GM12878 (cell line): ENCODE results near the gene GFPT1. TPM values are rescaled to one million over a fixed set of nuclear protein-coding genes. Genes with fewer than 3 reads are reported as not detected.
A peak's percentile ranks its signal among the peaks of the same experiment; 100 is the strongest.

Source experiments
- ATAC-seq: fragments of 200-7000 bp; cut with Tn5 transposase; 3 replicates; pipeline ENCODE4 v1.9.1; 2020; ENCODE audit warnings: mild to moderate bottlenecking, moderate library complexity
- BruUV-seq: library from RNA; stranded (reverse); fragments of 400-500 nt; replicated peaks from 2 replicates; lab custom pipeline; 2021; lab: Mats Ljungman, UMichigan
- CTCF ChIA-PET: fragments of 300-600 bp; sonication (Branson Sonifier 250); formaldehyde crosslinking; extraction: SDS; loops from one replicate; lab custom pipeline; 2021; ENCODE audit warnings: inconsistent platforms; lab: Yijun Ruan, JAX
- POLR2A ChIA-PET: fragments of 350-600 bp; formaldehyde crosslinking; extraction: SDS; loops from one replicate; lab custom pipeline; 2021; ENCODE audit warnings: inconsistent platforms; lab: Charles Lee
- RAD21 ChIA-PET: fragments of 300-600 bp; sonication (Branson Sonifier 250); formaldehyde crosslinking; loops from one replicate; lab custom pipeline; 2023; ENCODE audit warnings: antibody characterized with exemption; ENCODE audit not compliant: unreplicated experiment; lab: Charles Lee
- SMC1A ChIA-PET: fragments of 300-600 bp; sonication (Branson Sonifier 250); formaldehyde crosslinking; loops from one replicate; lab custom pipeline; 2023; ENCODE audit not compliant: unreplicated experiment, uncharacterized antibody; lab: Charles Lee
- DNase-seq: peaks from one replicate; pipeline ENCODE4 v3.0.0-alpha.2; 2011; ENCODE audit warnings: low read depth, low spot score
- FAIRE-seq: peaks from 3 replicates; lab custom pipeline; 2011; peaks lifted over from hg19 to GRCh38; lab: Jason Lieb, UNC
- H2AFZ ChIP-seq: 2 replicates; pipeline ENCODE4 v1.6.0; 2011; ENCODE audit warnings: low read depth, low read length, control low read depth; ENCODE audit not compliant: control insufficient read depth
- H3K27ac ChIP-seq: 2 replicates; pipeline ENCODE4 v1.5.1; 2011; ENCODE audit warnings: control low read depth; ENCODE audit not compliant: control insufficient read depth, insufficient read depth
- H3K27me3 ChIP-seq, 2 experiments: replicated peaks in 1 of 2; 2 replicates each; pipeline versions ENCODE4 v1.6.0 to v1.6.1; 2011; ENCODE audit warnings: low read length in 1 of 2; ENCODE audit not compliant: control insufficient read depth in 2 of 2, insufficient read depth in 2 of 2
- H3K36me3 ChIP-seq, 2 experiments: 2 replicates each; pipeline ENCODE4 v1.5.1; 2011; ENCODE audit warnings: low read length in 1 of 2; ENCODE audit not compliant: control insufficient read depth in 2 of 2, insufficient read depth in 2 of 2
- H3K4me1 ChIP-seq: 2 replicates; pipeline ENCODE4 v1.6.1; 2011; ENCODE audit warnings: mild to moderate bottlenecking, low read length, moderate library complexity, mixed read lengths; ENCODE audit not compliant: control insufficient read depth, insufficient read depth
- H3K4me2 ChIP-seq: 2 replicates; pipeline ENCODE4 v1.6.0; 2011; ENCODE audit warnings: control low read depth; ENCODE audit not compliant: control insufficient read depth, insufficient read depth
- H3K4me3 ChIP-seq: fragments of 200-600 bp; sonication (generic); 2 replicates; pipeline ENCODE4 v1.5.1; 2016
- H3K79me2 ChIP-seq: 2 replicates; pipeline ENCODE4 v1.6.0; 2011; ENCODE audit warnings: low read length; ENCODE audit not compliant: control insufficient read depth, insufficient read depth
- H3K9ac ChIP-seq: 2 replicates; pipeline ENCODE4 v1.8.0; 2011; ENCODE audit warnings: low read length, control low read depth, mixed read lengths; ENCODE audit not compliant: control insufficient read depth, insufficient read depth
- H3K9me3 ChIP-seq: replicated peaks from 3 replicates; pipeline ENCODE4 v1.5.1; 2011; ENCODE audit warnings: mild to moderate bottlenecking, low read length; ENCODE audit not compliant: control insufficient read depth, insufficient read depth
- H4K20me1 ChIP-seq: 2 replicates; pipeline ENCODE4 v1.6.0; 2011; ENCODE audit not compliant: control insufficient read depth, insufficient read depth
- GATAD2B ChIP-seq: fragments of 450-650 bp; conservative IDR thresholded peaks from 2 replicates; pipeline ENCODE4 v1.6.1; 2017; ENCODE audit warnings: low read depth, mild to moderate bottlenecking, moderate library complexity
- LARP7 ChIP-seq: fragments of 450-650 bp; IDR thresholded peaks from 2 replicates; pipeline ENCODE4 v1.6.1; 2017; ENCODE audit warnings: mild to moderate bottlenecking
- MEF2B ChIP-seq: fragments of 450-650 bp; IDR thresholded peaks from 2 replicates; pipeline ENCODE4 v1.6.1; 2018; ENCODE audit warnings: mild to moderate bottlenecking, moderate library complexity; ENCODE audit not compliant: partially characterized antibody, poor library complexity, severe bottlenecking
- NFYB ChIP-seq: IDR thresholded peaks from 2 replicates; pipeline ENCODE4 v1.6.1; 2011; ENCODE audit warnings: low read depth, mild to moderate bottlenecking, low read length, improper control_type of control experiment, moderate library complexity; ENCODE audit not compliant: insufficient read depth
- NR2C1 ChIP-seq: fragments of 450-650 bp; IDR thresholded peaks from 2 replicates; pipeline ENCODE4 v1.6.1; 2017; ENCODE audit warnings: antibody characterized with exemption, mild to moderate bottlenecking, moderate library complexity
- SMAD1 ChIP-seq: fragments of 450-650 bp; IDR thresholded peaks from 2 replicates; pipeline ENCODE4 v1.6.1; 2018; ENCODE audit warnings: mild to moderate bottlenecking, low read depth; ENCODE audit not compliant: partially characterized antibody
- in situ Hi-C: fragments of 300-500 bp; cut with MboI; formaldehyde crosslinking; loops from 9 replicates; pipeline ENCODE4 v1.14.3; 2018; ENCODE audit warnings: mixed read lengths
- intact Hi-C: fragments of 100-400 bp; cut with micrococcal nuclease; formaldehyde crosslinking; loops from one replicate; pipeline ENCODE4 v1.14.2; 2022; ENCODE audit not compliant: unreplicated experiment
- polyA plus RNA-seq, 11 experiments: library from polyadenylated mRNA; depleted of rRNA in 4 of 11; unstranded in 6 of 11; stranded (reverse) in 5 of 11; fragments of >200 nt; fragmentation: Nextera tagmentation in 4 of 11; fragmentation: Illumina TruSeq in 1 of 11; extraction: Ambion mirVana in 4 of 11; extraction: Trizol in 1 of 11; gene quantifications; 1 replicate in 1 of 11; 2 replicates in 10 of 11; pipeline versions ENCODE4 v1.2.1 to v1.2.3, GENCODE V29; 2011 to 2016; ENCODE audit warnings: inconsistent platforms in 2 of 11, missing spikeins in 2 of 11, low read depth in 1 of 11
- total RNA-seq, 4 experiments: library from RNA; depleted of rRNA in 3 of 4; stranded (reverse); fragments of >200 nt in 3 of 4; fragmentation: Illumina TruSeq in 1 of 4; extraction: Trizol in 1 of 4; gene quantifications; 2 replicates each; pipeline versions ENCODE4 v1.2.1 to v1.2.3, GENCODE V29; 2013 to 2021
- TF ChIP-seq, protein P1 (sequence below), 3 experiments: IDR thresholded peaks in 2 of 3; conservative IDR thresholded peaks in 1 of 3; 2 replicates each; pipeline ENCODE4 v1.5.1; 2011; ENCODE audit warnings: low read depth in 3 of 3, low read length in 3 of 3, mild to moderate bottlenecking in 3 of 3, control low read depth in 2 of 3, moderate library complexity in 2 of 3, inconsistent platforms in 1 of 3, mixed read lengths in 1 of 3; ENCODE audit not compliant: control insufficient read depth in 2 of 3, insufficient read depth in 1 of 3; ENCODE audit errors: extremely low read depth in 1 of 3

The GFPT1 gene
- total and polyA plus RNA-seq, 10 of the 15 experiments (the other 5 are each of a cell fraction or from before 2014, with no cell fraction given) = 10.1 to 95.2 (median 24.5) TPM

DNA sequence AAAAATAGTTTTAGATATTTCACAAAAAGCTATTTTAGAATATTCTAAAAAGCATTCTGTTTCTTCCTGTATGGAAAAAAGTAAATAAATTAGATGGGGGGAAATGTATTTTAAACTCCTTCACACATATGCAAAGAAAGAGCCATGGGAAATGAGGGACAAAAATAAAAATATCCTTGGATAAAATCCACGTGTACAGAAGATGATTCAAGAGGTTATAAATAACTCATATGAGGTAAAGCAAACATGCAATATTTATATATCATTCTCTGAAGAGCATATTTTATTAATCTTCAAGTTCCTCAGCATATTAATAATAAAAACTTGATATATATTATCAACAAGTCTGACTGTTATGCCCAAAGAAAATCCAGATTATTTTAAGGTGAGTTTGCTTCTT lies 8.8 kb upstream of the GFPT1 start (continued):
- TF ChIP-seq, protein P1, sequence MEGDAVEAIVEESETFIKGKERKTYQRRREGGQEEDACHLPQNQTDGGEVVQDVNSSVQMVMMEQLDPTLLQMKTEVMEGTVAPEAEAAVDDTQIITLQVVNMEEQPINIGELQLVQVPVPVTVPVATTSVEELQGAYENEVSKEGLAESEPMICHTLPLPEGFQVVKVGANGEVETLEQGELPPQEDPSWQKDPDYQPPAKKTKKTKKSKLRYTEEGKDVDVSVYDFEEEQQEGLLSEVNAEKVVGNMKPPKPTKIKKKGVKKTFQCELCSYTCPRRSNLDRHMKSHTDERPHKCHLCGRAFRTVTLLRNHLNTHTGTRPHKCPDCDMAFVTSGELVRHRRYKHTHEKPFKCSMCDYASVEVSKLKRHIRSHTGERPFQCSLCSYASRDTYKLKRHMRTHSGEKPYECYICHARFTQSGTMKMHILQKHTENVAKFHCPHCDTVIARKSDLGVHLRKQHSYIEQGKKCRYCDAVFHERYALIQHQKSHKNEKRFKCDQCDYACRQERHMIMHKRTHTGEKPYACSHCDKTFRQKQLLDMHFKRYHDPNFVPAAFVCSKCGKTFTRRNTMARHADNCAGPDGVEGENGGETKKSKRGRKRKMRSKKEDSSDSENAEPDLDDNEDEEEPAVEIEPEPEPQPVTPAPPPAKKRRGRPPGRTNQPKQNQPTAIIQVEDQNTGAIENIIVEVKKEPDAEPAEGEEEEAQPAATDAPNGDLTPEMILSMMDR (IDR thresholded peaks at IDR 0.05 in 2 of 3, conservative IDR thresholded peaks at IDR 0.05 in 1 of 3; ENCODE audit: control insufficient read depth in 2 of 3, extremely low read depth in 1 of 3, insufficient read depth in 1 of 3, low read depth in 3 of 3, low read length in 3 of 3) = no peak
- TF ChIP-seq GATAD2B = no peak
- TF ChIP-seq LARP7 = no peak
- no peak for TF ChIP-seq NR2C1
- no peak for TF ChIP-seq SMAD1

DNA sequence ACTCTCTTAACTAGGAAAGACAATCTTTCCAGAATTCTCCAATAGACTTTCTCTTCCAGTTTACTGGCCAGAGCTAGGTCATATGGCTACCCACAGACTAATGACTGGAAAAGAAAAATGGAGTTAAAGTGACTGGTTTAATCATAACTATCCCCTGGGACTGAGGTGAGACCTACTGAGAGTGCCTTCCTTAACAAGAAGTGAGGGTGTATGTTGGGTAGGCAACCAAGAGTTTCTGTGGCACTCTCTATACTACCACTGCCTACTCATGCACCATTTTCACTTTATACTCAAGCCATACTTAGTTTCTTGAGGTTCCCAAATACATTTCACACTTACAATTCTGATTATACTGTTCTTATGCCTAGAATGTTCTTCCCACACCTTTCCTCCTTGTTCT lies 6.9 kb upstream of the GFPT1 start:
- no TSS peak for BruUV-seq
- no peak for TF ChIP-seq NFYB
- TF ChIP-seq MEF2B = peak; percentile 12
- FAIRE-seq = no peak

More for the DNA sequence above, 6.9 kb upstream of the GFPT1 start:
- ATAC-seq (peak; percentile 66), DNase-seq (no peak)
- Histone ChIP-seq H3K9me3 (no peaks in the 10 kb centered on the region), H3K36me3 (peaks cover 0 to 16% of the 10 kb centered on the region in 2 experiments; a peak in 2 of 4 replicates), H3K9ac (no peak overlapping the region), H3K79me2 (no peaks in the 10 kb centered on the region), H3K4me2 (no peak overlapping the region), H3K27me3 (no peaks in the 10 kb centered on the region), H3K4me1 (no peaks in the 10 kb centered on the region), H3K27ac (no peak overlapping the region), H3K4me3 (no peak overlapping the region), H2AFZ (no peak overlapping the region), H4K20me1 (no peaks in the 10 kb centered on the region)
- intact Hi-C loops (no loop called here), in situ Hi-C loops (no loop called here)
- ChIA-PET SMC1A (interaction anchor here (0.9 kb wide), 1 partner anchor 19 kb away, joined by 4 read pairs; no protein-coding TSS in a partner anchor), RAD21 (no interaction called here), POLR2A (no interaction called here), CTCF (no interaction called here)
